Medulla oblongata (tissue), 1 donor: ENCODE results near the gene SLC36A2.
"Not testable (repeated sequence)": the region's sequence is repeated elsewhere in the genome, so short reads cannot be mapped to it uniquely, and the experiment has no call there.

Experiments
- DNase-seq: peaks from one replicate; pipeline ENCODE4 v3.0.0-alpha.2; 2015; ENCODE audit errors: extremely low spot score

Gene SLC36A2

DNA sequence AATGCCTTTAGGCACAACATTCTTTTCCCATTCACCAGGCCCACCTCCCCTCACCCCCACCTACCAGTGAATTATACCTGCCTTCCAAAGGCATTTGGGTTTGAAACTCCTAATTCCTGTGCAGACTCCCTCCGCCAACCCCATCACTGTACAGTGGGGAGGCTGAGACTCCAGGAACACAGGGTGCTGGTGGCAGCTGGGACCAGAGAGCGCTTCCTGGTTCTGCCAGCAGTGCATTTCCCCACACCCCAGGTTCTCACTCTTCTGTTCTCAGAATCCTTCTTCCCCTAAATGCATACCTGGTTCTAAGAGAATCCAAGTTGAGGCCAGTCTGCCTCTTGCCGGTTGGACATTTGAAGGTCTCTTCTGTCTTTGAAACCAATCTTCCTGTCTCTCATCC lies 21.1 kb downstream of the SLC36A2 start:
- DNase-seq, result no peak

DNA sequence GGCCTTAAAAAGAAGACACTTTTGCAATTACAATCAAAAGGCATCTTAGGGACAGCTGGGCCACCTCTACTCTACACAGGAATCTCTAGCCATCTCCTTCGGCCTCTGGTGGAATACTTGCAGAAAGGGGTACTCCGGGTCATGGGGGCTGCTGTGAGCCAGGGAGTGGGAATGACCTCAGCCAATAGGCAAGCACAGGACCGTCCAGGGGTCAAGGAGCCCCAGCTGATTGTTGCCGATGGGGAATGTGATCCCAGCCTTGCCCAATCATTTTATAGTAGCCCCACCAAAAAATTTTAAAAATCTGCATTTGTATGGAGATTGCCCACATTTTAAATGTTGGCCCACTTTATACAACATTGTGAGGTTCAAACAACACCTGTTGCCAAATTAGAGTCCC lies 26.9 kb downstream of the SLC36A2 start:
- no peak for DNase-seq

DNA sequence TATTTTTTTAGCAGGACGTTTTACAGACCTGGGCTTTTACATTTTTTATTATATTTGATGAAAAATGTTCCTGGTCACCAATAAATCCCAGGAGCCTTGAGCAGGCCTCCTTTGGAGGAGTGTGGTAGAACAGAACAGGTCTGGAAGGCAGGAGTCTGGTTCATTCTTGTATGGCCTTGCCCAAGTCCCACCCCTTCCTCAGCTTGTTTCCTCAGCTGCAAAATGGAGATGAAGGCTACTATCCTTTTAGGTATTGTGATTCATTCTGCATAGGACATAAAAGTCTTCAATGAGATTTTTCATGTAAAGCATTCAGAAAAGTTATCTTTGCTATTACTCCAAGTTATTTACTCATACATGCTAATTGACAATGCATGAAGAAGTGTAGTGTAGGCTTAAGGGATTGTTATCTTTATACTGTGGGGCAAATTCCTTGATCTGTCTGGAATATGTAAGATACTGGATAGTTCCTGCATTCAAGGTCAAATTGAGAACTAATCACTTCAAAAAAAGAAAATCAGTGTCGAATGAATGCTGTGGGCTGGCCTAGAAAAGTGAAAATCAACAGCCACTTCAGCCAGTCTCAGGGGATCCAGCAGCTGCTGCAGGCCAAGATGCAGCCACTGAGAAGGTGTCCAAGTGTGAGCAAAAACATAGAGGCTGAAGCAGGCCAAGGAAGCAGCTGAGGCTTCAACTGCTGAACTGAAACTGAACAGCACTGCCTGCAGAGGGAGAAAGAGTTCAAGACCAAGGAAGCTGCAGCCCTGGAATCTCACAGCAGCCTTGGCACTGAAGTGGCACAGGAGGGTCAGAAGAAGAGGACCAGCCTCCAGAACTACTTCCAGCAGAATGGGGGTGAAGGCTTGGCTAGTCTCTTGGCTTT lies 28.3 kb downstream of the SLC36A2 start:
- peak; percentile 58 for DNase-seq

DNA sequence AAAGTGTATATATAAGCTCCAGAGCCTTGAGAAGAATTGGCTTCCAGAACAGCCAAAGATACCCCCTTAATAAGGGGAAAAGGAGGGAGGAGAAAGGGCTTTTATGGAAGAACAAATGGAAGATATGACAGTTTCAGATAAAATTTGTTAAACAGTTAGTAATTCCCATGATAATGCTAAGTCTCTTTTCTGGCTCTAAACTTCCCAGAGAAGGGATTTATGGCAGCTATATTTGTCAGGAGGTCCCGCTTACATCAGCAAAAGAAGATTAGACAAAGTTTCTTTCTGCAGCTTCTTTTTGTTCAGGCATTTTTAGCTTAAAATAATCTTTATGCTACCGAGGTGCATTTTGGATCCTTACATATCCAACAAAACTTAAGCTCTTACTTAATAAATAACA lies 29.5 kb downstream of the SLC36A2 start:
- no peak for DNase-seq

DNA sequence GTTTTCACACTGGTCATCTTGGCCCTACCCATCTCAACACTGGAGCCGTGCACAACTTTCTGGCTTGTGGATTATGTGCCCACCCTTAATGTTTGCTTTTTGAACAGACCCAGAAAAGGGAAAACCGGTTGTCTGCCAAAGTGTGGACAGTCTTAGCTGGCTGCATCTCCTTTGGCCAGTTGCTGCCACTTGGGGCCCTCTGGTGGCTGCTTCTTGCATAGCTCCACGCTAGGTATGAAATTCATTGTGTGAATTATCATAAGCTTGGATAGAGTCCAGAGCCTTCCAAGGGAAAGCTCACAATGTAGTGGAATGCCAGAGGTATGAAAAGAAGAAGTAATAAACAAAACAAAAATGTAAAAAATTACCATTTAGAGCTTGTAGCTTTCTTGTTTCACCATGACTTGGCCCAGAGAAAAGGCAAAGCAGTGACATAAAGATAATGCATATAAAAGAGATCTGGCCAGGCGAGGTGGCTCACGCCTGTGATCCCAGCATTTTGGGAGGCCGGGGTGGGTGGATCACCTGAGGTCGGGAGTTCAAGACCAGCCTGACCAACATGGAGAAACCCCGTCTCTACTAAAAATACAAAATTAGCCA lies 31.3 kb downstream of the SLC36A2 start:
- DNase-seq, result peak; percentile 60

DNA sequence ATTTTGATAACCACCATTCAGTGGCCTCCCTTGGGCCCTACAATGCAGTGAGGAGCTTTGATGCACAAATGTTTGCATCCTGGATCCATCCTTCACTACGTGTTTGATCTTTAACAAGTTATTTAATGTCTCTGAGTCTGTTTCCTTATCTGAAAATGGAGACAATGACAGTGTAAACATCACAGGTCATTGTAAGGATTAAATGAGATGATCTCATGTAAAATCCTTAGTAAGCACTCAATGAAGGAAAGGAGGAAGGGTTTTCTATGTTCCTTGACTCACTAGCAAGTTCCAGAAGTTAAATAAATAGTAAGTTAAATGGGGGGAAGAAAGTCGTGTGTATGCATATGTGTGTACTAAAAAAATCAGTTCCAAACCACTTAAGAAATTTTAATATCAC lies 34.0 kb downstream of the SLC36A2 start:
- DNase-seq, result no peak

DNA sequence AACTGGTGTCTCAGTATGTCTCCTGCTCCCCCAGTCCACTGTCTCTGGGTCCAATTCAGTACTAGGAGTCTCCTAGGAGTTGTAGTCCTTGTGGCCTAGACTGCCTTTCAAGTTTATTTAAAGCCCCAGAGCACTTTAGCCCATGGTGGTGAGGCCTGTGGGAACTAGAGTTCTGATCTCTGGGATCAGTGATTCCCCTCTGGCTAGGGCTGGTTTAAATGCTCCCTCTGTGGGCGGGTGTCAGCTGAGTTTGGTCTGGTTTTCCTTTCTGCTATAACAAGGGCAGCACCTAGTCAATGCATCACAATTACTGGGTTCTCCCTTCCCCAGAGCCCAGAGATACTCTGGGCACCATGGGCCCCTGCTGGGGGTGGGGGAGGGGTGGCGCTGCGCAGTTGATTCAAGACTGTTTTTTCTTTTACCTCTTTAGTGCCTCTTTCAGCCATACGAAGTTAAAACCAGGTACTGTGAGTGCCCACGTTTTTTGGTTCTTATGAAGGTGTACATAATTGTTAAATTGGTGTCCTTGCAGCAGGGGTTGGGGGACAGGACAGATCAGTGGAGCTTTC lies 34.5 kb downstream of the SLC36A2 start:
- DNase-seq, result no peak

DNA sequence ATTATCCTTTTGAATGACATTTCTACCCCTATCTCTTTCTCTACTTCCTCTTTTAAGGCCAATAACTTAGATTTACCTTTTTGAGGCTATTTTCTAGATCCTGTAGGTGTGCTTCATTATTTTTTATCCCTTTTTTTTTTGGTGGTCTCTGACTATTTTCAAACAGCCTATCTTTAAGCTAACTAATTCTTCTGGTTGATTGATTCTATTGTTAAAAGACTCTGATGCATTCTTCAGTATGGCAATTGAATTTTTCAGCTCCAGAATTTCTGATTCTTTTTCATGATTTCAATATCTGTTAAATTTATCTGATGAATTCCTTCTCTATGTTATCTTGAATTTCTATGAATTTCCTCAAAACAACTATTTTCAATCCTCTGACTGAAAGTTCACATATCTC lies 36.4 kb downstream of the SLC36A2 start:
- no peak for DNase-seq

DNA sequence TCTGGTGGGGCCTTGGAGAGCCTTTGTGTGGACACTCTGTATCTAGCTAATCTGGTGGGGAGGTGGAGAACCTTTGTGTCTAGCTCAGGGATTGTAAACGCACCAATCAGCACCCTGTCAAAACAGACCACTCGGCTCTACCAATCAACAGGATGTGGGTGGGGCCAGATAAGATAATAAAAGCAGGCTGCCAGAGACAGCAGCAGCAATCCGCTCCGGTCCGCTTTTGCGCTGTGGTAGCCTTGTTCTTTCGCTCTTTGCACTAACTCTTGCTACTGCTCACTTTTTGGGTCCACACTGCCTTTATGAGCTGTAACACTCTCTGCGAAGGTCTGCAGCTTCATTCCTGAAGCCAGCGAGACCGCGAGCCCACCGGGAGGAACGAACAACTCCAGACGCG lies 37.5 kb downstream of the SLC36A2 start:
- not testable (repeated sequence) for DNase-seq

DNA sequence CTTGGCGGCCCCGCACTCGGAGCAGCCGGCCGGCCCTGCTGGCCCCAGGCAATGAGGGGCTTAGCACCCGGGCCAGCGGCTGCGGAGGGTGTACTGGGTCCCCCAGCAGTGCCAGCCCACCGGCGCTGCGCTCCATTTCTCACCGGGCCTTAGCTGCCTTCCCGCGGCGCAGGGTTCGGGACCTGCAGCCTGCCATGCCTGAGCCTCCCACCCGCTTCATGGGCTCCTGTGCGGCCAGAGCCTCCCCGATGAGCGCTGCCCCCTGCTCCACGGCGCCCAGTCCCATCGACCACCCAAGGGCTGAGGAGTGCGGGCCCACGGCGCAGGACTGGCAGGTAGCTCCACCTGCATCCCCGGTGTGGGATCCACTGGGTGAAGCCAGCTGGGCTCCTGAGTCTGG lies 38.1 kb downstream of the SLC36A2 start:
- not testable (repeated sequence) for DNase-seq

DNA sequence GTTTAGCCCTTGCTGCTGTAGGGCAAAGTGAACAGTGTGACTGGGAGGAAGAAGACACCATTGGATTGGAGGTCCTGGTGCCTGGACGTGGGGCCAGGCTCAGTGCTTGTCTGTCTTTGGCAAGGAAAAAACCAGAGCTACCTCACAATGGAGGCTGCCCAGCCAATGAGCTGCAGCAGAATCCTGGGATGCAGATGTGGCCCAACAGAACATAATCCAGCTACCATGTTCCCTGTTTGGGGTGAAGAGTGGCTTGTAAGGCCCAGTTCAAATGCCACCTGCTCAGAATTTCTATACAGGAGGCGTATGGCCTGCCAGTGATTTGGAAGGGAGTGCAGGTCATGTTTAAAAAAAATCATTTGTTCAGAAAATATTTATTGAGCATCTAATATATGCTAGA lies 43.7 kb downstream of the SLC36A2 start, which contains the start of gene SLC36A3:
Gene SLC36A3 (minus strand): TSS at position 101 of the 400 bp plus-strand sequence. CDS start 412 bp downstream, outside the sequence.
- DNase-seq, result no peak

DNA sequence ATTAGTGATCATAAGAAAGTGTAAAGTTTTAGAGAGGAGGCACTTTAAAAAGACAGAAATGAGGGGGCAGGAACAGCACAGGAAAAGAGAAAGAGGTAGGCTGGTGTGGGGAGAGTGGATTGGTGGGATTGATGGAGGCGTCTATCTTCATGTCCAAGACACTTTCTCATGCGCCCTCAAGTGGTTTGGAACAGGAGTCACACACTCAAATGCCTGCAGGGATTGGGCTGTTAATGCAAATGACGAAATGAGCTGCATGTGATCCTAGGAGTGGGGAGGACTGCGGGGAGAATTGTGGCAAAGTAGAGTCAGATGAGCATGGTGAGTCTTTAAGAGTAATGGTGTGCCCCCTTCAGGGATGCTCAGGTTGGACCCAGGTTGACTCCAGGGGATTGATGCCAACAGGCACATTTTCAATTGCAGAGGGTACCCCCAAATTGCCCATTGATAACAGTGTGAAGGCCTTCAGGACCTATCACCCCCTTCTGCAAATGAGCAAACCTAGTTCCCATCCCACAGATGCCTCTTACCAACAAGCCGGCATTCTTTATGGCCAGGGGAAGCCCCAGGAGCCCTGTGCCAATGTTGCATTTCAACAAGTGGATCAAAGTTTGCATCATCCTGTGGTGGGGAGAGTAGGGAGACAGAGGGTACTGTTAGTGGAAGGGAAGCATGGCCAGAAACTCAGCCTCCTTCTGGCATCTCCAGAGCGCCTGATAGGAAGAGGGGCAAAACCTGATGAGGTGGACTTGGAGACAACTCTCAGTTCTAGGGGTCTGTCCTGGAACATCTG lies 49.1 kb downstream of the SLC36A2 start:
- peak; percentile 55 for DNase-seq

DNA sequence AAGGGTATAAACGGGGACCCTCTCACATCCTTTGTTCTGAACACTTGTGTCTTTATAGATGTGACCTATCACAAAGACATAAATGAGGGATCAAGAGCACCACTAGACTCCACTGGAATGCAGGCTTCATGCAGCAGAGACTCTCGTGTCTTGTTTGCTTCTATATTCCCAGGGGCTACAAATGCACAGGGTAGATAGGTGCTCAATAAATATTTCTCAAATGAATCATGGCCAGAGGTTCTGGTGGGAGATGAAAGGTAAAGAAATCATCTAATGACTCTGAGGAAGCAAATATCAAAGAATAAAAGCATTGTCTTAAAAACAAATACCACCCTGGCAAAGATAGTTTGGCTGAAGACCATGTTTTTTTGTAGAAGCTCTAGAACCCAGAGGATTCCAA lies 50.4 kb downstream of the SLC36A2 start:
- no peak for DNase-seq

DNA sequence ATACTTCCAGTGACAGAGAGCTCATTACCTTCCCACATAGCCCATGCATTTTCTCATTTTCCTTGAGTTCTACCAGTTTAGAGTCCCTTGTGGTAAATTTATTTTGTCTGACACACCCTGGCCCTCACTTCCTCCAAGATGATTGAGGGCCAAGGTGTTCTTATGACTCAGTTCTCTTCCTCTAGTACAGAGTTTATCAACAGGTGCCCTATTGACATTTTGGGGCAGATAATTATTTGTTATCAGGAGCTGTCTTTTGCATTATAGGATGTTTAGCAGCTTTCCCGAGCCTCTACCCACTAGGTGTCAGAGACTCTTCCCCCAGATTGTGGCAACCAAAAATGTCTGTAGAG lies 50.9 kb downstream of the SLC36A2 start:
- DNase-seq, result no peak

DNA sequence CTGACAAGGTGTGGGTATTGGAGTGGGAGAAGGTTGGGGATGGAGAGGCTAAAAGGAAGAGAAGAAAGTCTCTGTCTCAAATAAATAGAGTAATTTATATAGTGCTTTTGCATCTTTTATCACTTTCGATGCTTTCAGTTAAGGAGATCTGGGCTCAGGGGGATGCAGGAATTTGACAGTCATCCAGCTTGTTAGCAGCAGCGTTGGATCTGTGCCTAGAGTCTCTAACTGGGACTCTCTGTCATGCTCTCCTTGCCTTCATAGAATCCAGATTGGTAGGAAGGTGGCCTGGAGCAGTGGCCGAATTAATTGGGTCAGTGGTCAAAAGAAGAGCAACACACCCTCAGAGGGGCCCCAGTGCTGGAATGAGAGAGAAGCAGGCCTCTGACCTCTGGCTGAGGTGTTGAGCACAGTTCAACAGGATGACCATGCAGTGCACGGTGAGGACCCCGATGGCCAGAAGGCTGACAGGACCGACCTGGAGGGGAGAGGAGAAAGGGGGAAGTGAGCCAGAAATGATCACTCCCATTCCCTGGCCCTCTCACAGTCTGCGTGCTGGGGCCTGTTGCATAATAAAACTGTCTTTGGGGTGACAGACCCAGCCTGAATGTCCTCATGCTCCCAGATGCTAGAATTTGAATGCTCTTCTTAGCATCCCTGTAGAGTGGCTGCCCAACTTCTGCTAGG lies 51.4 kb downstream of the SLC36A2 start:
- no peak for DNase-seq

DNA sequence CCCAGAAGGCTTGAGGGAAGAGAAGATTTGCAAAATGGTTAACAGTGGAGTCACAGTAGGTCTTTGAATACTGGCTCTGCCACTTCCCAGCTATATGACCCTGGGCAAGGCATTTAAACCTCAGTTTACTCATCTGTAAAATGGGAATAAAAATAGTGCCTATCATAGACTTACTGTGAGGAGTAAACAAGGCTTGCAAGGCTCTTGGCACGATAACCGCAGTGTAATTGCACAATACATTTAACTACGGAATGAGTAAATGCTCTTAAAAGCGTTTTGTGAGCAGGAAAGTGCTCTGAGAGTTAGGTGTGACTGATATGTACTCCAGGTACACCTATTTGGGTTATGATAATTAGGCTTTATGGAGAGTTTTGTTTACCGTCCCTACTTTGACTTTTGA lies 52.2 kb downstream of the SLC36A2 start:
- no peak for DNase-seq

DNA sequence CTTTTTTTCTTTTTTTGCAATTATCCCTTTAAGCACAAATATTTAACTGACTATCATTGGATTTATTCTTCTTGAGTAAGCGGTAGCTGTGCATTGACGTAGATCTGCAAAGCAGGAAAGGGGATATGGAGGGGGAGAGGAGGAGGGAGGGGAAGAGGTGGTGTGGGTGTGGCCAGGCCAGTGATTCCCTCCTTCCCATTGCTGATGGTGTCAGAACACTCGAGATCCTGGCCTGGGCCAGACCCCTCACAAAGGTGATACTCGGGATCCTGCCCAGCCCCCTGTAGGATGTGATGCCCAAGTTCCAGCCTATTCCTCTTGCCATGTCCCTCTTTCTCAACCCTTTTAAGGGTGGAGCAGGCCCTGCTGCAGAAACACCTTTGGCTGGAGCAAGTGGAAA lies 53.7 kb downstream of the SLC36A2 start:
- no peak for DNase-seq

DNA sequence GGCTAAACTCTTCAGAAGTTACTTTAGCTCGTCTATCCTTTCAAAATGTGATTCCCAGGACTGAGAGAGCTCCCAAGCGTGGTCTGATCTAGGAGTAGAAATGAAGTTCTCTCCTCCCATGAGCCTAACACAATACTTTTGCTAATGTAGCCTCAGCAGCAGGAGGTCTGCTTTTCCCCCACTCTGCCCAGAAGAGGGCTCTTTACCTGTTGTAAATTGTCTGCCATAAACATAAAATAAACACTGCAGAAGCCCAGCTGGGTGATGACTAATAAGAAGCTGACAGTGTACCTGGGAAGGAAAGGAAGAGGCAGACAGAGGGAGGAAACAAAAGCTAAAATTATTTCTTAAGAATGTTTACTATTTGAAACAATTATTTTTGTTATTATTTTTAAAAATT lies 59.2 kb downstream of the SLC36A2 start:
- DNase-seq, result no peak

DNA sequence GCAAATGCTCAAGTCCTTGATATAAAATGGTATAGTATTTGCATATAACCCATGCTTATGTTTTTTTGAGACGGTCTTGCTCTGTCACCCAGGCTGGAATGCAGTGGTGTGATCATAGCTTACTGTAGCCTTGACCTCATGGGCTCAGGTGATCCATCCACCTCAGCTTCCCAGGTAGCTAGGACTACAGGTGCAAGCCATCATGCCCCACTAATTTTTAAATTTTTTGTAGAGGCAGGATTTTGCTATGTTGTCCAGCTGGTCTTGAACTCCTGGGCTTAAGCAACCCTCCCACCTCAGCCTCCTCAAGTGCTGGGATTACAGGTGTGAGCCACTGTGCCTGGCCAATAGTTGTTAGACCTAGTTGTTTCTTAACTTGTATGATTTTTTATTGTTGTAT lies 61.1 kb downstream of the SLC36A2 start:
- DNase-seq, result no peak

DNA sequence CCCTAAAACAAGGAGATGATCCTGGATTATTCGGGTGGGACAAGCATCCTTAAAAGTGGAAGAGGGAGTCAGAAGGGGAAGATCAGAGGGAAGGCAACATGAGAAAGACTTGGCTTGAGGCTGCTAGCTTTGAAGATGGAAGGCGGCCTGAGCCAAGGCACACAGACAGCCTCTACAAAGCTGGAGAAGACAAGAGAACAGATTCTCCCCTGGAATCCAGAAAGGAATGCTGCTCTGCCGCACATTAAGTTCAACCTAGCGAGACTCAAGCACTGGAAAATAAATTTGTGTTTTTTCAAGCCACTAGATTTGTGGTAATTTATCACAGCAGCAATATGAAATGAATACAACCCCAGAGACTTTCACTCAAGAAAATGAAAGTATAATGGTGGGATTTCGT lies 61.7 kb downstream of the SLC36A2 start:
- no peak for DNase-seq

DNA sequence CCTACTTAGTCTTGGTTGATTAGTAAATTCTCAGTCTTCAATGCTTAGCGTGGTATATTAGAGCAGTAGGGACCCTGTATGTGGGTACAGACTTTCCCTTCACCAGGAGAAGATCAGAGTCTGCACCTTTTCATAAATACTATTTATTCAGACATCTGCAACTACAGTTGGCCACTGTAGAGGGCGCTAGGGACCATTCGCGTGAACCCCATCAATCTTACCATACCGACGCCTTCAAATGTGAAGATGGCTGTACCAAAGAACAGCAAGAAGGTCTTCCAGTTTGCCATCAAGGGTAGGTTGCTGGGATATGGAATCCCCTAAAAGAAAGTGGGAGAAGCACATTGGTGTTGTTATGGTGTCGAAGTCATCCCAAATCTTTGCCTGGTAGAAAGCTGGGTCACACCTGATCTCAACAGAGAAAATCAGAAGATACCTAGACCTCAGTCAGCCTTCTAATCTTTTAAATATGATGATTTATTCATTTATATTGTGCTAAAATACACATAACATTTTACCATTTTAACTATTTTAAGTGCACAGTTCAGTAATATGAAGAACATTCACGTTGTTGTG lies 62.9 kb downstream of the SLC36A2 start:
- DNase-seq, result no peak
